Naive thymus-derived CD4-positive, alpha-beta T cell (primary cell): ENCODE data around the gene STPG3. TPM values are rescaled to one million over a fixed set of nuclear protein-coding genes. Genes with fewer than 3 reads are reported as not detected.
"Not testable (repeated sequence)": the region's sequence is repeated elsewhere in the genome, so short reads cannot be mapped to it uniquely, and the experiment has no call there.

Source experiments
- ATAC-seq: fragments of 150-1000 bp; cut with Tn5 transposase; 2 replicates; pipeline ENCODE4 v1.10.0; 2021; ENCODE audit warnings: mild to moderate bottlenecking, moderate library complexity
- CTCF ChIA-PET: fragments of 350-600 bp; sonication (Branson Sonifier 250); formaldehyde crosslinking; loops from one replicate; lab custom pipeline; 2021; ENCODE audit warnings: antibody characterized with exemption; lab: Charles Lee
- POLR2A ChIA-PET: fragments of 350-600 bp; sonication (Branson Sonifier 250); formaldehyde crosslinking; loops from one replicate; lab custom pipeline; 2021; ENCODE audit warnings: antibody characterized with exemption, inconsistent platforms; lab: Charles Lee
- DNase-seq, 9 donors: peaks; one replicate each; pipeline versions ENCODE4 v3.0.0 to v3.0.0-alpha.2; 2020 to 2022; ENCODE audit warnings: mixed read lengths in 1 of 9
- H3K27ac ChIP-seq: one replicate; pipeline ENCODE4 v1.7.0; 2013; ENCODE audit warnings: mild to moderate bottlenecking, low read depth, low read length, moderate library complexity
- H3K27me3 ChIP-seq, 2 donors: one replicate each; pipeline ENCODE4 v1.7.0; 2013; ENCODE audit warnings: low read length in 2 of 2, mild to moderate bottlenecking in 2 of 2, moderate library complexity in 2 of 2; ENCODE audit not compliant: control insufficient read depth in 2 of 2, insufficient read depth in 2 of 2
- H3K36me3 ChIP-seq, 3 experiments: 1 replicate in 2 of 3; 2 replicates in 1 of 3; pipeline ENCODE4 v1.7.0; 2013; ENCODE audit warnings: low read length in 3 of 3, mild to moderate bottlenecking in 3 of 3, moderate library complexity in 1 of 3; ENCODE audit not compliant: insufficient read depth in 3 of 3, control insufficient read depth in 2 of 3
- H3K4me1 ChIP-seq, 2 donors: one replicate each; pipeline ENCODE4 v1.7.0; 2013; ENCODE audit warnings: low read length in 2 of 2, mild to moderate bottlenecking in 2 of 2, moderate library complexity in 1 of 2; ENCODE audit not compliant: control insufficient read depth in 2 of 2, insufficient read depth in 2 of 2
- H3K4me3 ChIP-seq: 2 replicates; pipeline ENCODE4 v1.7.0; 2013; ENCODE audit warnings: mild to moderate bottlenecking, low read length
- H3K9me3 ChIP-seq, 3 experiments: 1 replicate in 2 of 3; 2 replicates in 1 of 3; pipeline ENCODE4 v1.7.0; 2013; ENCODE audit warnings: low read length in 3 of 3; ENCODE audit not compliant: control insufficient read depth in 2 of 3
- H3K27ac Mint-ChIP-seq, 9 donors: one replicate each; pipeline ENCODE4 v1.8.0; 2020 to 2022; ENCODE audit warnings: mixed read lengths in 9 of 9, mild to moderate bottlenecking in 8 of 9, moderate library complexity in 5 of 9, inconsistent platforms in 2 of 9
- H3K27me3 Mint-ChIP-seq, 5 donors: one replicate each; pipeline ENCODE4 v1.8.0; 2021 to 2022; ENCODE audit warnings: mixed read lengths in 5 of 5, mild to moderate bottlenecking in 1 of 5
- H3K36me3 Mint-ChIP-seq, 5 donors: one replicate each; pipeline ENCODE4 v1.8.0; 2020 to 2022; ENCODE audit warnings: mixed read lengths in 5 of 5, mild to moderate bottlenecking in 3 of 5, inconsistent platforms in 1 of 5
- H3K4me1 Mint-ChIP-seq, 7 donors: one replicate each; pipeline ENCODE4 v1.8.0; 2020 to 2022; ENCODE audit warnings: mixed read lengths in 7 of 7, mild to moderate bottlenecking in 3 of 7, inconsistent platforms in 1 of 7
- H3K4me3 Mint-ChIP-seq, 10 donors: one replicate each; pipeline ENCODE4 v1.8.0; 2020 to 2022; ENCODE audit warnings: mild to moderate bottlenecking in 10 of 10, mixed read lengths in 10 of 10, moderate library complexity in 6 of 10, inconsistent platforms in 2 of 10
- H3K9me3 Mint-ChIP-seq, 11 donors: one replicate each; pipeline ENCODE4 v1.8.0; 2020 to 2022; ENCODE audit warnings: mixed read lengths in 11 of 11, mild to moderate bottlenecking in 4 of 11, inconsistent platforms in 1 of 11, moderate library complexity in 1 of 11
- intact Hi-C, 2 donors: fragments of 100-400 bp; cut with micrococcal nuclease; formaldehyde crosslinking; loops; one replicate each; pipeline ENCODE4 v1.15.1; 2023
- polyA plus RNA-seq, 2 donors: library from polyadenylated mRNA; unstranded; fragments of 300-500 nt; fragmentation: Illumina TruSeq; gene quantifications; one replicate each; pipeline ENCODE4 v1.2.3, GENCODE V29; 2021
- total RNA-seq, 6 experiments: library from RNA in 5 of 6; stranded (reverse) in 5 of 6; gene quantifications; 1 replicate in 5 of 6; 2 replicates in 1 of 6; pipeline ENCODE4 v1.2.3 and lab custom pipeline; 2021 to 2026

STPG3 gene
- total and polyA plus RNA-seq, 7 experiments from 2014 or later = not detected

DNA sequence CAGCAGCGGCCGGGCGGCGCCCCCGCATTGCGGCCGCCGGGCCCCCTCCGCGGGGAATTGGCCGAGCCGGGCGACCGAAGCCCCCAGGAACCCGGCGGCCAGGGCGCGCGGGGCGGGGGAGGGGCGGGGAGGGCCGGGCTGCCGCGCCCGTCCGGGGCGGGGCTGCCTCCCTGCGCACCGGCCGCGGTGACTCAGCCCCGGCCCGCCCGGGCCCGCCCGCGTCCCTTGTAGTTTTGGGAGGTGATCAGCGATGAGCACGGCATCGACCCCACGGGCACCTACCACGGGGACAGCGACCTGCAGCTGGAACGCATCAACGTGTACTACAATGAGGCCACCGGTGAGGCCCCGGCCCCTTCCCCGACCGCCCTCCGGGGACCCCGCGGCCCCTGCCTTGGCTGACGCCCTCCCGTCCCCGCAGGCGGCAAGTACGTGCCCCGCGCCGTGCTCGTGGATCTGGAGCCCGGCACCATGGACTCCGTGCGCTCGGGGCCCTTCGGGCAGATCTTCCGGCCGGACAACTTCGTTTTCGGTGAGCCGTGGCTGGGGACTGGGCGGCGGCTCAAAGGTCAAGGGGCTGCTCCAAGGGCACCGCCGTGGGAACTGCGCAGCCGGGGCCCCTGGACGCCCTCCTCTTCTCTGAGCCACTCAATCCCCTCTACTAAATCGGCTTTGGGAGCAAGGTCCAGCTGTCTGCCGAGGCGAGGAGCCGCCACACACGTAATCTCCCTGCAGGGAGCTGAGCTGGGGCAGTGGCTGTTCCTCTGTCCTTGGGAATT is 9.4 kb upstream of the STPG3 start:
- H3K9me3 ChIP-seq = no peaks in the 10 kb centered on the region
- Mint-ChIP-seq H3K36me3 (peaks cover 0 to 14% (median 4%) of the 10 kb centered on the region in 5 donors), H3K27ac (peak overlapping the region in 8 of 9 donors; percentile 12 to 94 (median 82)), H3K4me3 (peak overlapping the region; percentile 83 to 94 (median 86)), H3K4me1 (peaks cover 12 to 35% (median 21%) of the 10 kb centered on the region in 7 donors), H3K27me3 (peaks cover 0 to 4% (median 0%) of the 10 kb centered on the region in 5 donors), H3K9me3 (peaks cover 0 to 9% (median 0%) of the 10 kb centered on the region in 11 donors)
- H3K4me3 ChIP-seq = peak overlapping the region; percentile 57
- DNase-seq = peak in 4 of 9 donors; percentile 29 to 80 (median 54)
- intact Hi-C loops = loop anchor here (1.0 to 5.0 kb wide), 16 partner anchors 14 to 829 kb away; partner anchors contain the start of genes ANAPC2 (in 2 of the 2), MAN1B1 (in 2 of the 2), NDOR1 (in 2 of the 2) and NELFB (in 2 of the 2)
- H3K36me3 ChIP-seq = peaks cover 0 to 19% (median 9%) of the 10 kb centered on the region in 3 experiments
- ATAC-seq = peak; percentile 23
- peak overlapping the region; percentile 63 for H3K27ac ChIP-seq
- POLR2A ChIA-PET = interaction anchor here (0.8 to 10.7 kb wide), 23 partner anchors 12 to 708 kb away, joined by 3 to 168 read pairs (median 4); partner anchors contain the start of genes ANAPC2, CYSRT1, DPP7 and MAN1B1
- CTCF ChIA-PET = interaction anchor here (0.6 to 1.3 kb wide), 4 partner anchors 13 to 203 kb away, joined by 3 to 5 read pairs (median 4); no protein-coding TSS in a partner anchor
- H3K4me1 ChIP-seq = peaks cover 15 to 16% of the 10 kb centered on the region in 2 donors
- no peaks in the 10 kb centered on the region for H3K27me3 ChIP-seq

- Histone ChIP-seq H3K4me3 (peak overlapping the region; percentile 57), H3K4me1 (peaks cover 11 to 15% of the 10 kb centered on the region in 2 donors), H3K9me3 (no peaks in the 10 kb centered on the region), H3K27ac (peak overlapping the region; percentile 63), H3K36me3 (peaks cover 0 to 19% (median 9%) of the 10 kb centered on the region in 3 experiments), H3K27me3 (no peaks in the 10 kb centered on the region)
- POLR2A ChIA-PET = interaction anchor here (0.9 to 10.7 kb wide), 7 partner anchors 11 to 156 kb away, joined by 3 to 168 read pairs (median 4); partner anchors contain the start of genes CYSRT1, DPP7, MAN1B1 and NELFB
- Mint-ChIP-seq H3K9me3 (peaks cover 0 to 9% (median 0%) of the 10 kb centered on the region in 11 donors), H3K4me1 (peaks cover 12 to 35% (median 21%) of the 10 kb centered on the region in 7 donors), H3K27ac (peak overlapping the region; percentile 30 to 85 (median 65)), H3K27me3 (peaks cover 0 to 4% (median 0%) of the 10 kb centered on the region in 5 donors), H3K4me3 (peak overlapping the region; percentile 65 to 89 (median 84)), H3K36me3 (peaks cover 0 to 14% (median 4%) of the 10 kb centered on the region in 5 donors)
- ATAC-seq (no peak), DNase-seq (no peak)
- CTCF ChIA-PET = interaction anchor here (0.6 to 1.1 kb wide), 3 partner anchors 12 to 314 kb away, joined by 3 to 5 read pairs (median 3); no protein-coding TSS in a partner anchor
- intact Hi-C loops = loop anchor here in 1 of 2 donors (5.0 kb wide), 1 partner anchor 830 kb away; the partner anchor contains the start of genes ENTR1 and PMPCA
These were observed 8.6 kb upstream of the STPG3 start for GRCh38 chr9:137242269-137243203.

DNA sequence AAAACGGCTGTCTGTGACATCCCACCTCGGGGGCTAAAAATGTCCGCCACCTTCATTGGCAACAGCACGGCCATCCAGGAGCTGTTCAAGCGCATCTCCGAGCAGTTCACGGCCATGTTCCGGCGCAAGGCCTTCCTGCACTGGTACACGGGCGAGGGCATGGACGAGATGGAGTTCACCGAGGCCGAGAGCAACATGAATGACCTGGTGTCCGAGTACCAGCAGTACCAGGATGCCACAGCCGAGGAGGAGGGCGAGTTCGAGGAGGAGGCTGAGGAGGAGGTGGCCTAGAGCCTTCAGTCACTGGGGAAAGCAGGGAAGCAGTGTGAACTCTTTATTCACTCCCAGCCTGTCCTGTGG is 7.8 kb upstream of the STPG3 start:
- not testable (repeated sequence) for DNase-seq, H3K27ac ChIP-seq, H3K9me3 Mint-ChIP-seq, H3K9me3 ChIP-seq, H3K27me3 ChIP-seq, H3K4me3 ChIP-seq, H3K27me3 Mint-ChIP-seq, ATAC-seq
- Mint-ChIP-seq H3K4me3 (peak overlapping the region in 5 of 10 donors; percentile 32 to 88 (median 84)), H3K4me1 (peaks cover 12 to 34% (median 20%) of the 10 kb centered on the region in 7 donors), H3K36me3 (peaks cover 0 to 14% (median 4%) of the 10 kb centered on the region in 5 donors), H3K27ac (peak overlapping the region in 1 of 9 donors; percentile 82)
- intact Hi-C loops = loop anchor here in 1 of 2 donors (5.0 kb wide), 1 partner anchor 831 kb away; the partner anchor contains the start of genes ENTR1 and PMPCA
- Histone ChIP-seq H3K36me3 (peaks cover 0 to 19% (median 9%) of the 10 kb centered on the region in 3 experiments), H3K4me1 (peaks cover 11 to 15% of the 10 kb centered on the region in 2 donors)
- CTCF ChIA-PET = interaction anchor here (0.6 kb wide), 1 partner anchor 313 kb away, joined by 3 read pairs; no protein-coding TSS in a partner anchor
- POLR2A ChIA-PET = interaction anchor here (0.9 to 10.7 kb wide), 4 partner anchors 10 to 156 kb away, joined by 4 to 168 read pairs (median 18); partner anchors contain the start of genes DPP7, MAN1B1, NELFB and STPG3

GRCh38 chr9:137243626-137244485 is 7.2 kb upstream of the STPG3 start:
- H3K4me1 Mint-ChIP-seq = peaks cover 10 to 32% (median 18%) of the 10 kb centered on the region in 7 donors
- peaks cover 0 to 14% (median 4%) of the 10 kb centered on the region in 5 donors for H3K36me3 Mint-ChIP-seq
- ChIA-PET CTCF (no interaction called here), POLR2A (interaction anchor here (0.9 to 10.7 kb wide), 3 partner anchors 9 to 157 kb away, joined by 4 to 168 read pairs (median 30); partner anchors contain the start of genes MAN1B1, NELFB and STPG3)
- H3K4me3 ChIP-seq = no peak overlapping the region
- peaks cover 0 to 9% (median 0%) of the 10 kb centered on the region in 11 donors for H3K9me3 Mint-ChIP-seq
- peak overlapping the region in 4 of 10 donors; percentile 5 to 88 (median 22) for H3K4me3 Mint-ChIP-seq
- ATAC-seq (no peak), DNase-seq (no peak)
- peak overlapping the region in 2 of 9 donors; percentile 14 to 49 for H3K27ac Mint-ChIP-seq
- no peaks in the 10 kb centered on the region for H3K27me3 ChIP-seq
- H3K4me1 ChIP-seq = peaks cover 11 to 14% of the 10 kb centered on the region in 2 donors
- H3K27ac ChIP-seq = no peak overlapping the region
- H3K36me3 ChIP-seq = peaks cover 0 to 19% (median 9%) of the 10 kb centered on the region in 3 experiments
- intact Hi-C loops = loop anchor here in 1 of 2 donors (5.0 kb wide), 1 partner anchor 832 kb away; the partner anchor contains the start of genes ENTR1 and PMPCA
- H3K9me3 ChIP-seq = no peaks in the 10 kb centered on the region
- peaks cover 0 to 4% (median 0%) of the 10 kb centered on the region in 5 donors for H3K27me3 Mint-ChIP-seq
